Ishikawa (cell line): ENCODE results near the gene LY86.

Source experiments
- EGR1 ChIP-seq: IDR thresholded peaks from 2 replicates; pipeline ENCODE4 v1.6.1; 2012
- EP300 ChIP-seq: IDR thresholded peaks from 2 replicates; pipeline ENCODE4 v1.6.1; 2012; ENCODE audit warnings: borderline replicate concordance
- FOXM1 ChIP-seq: IDR thresholded peaks from 2 replicates; pipeline ENCODE4 v1.6.1; 2012; ENCODE audit warnings: low read depth, borderline replicate concordance
- RAD21 ChIP-seq: IDR thresholded peaks from 2 replicates; pipeline ENCODE4 v1.6.1; 2012; ENCODE audit warnings: low read depth
- TAF1 ChIP-seq: IDR thresholded peaks from 2 replicates; pipeline ENCODE4 v1.6.1; 2012; ENCODE audit warnings: low read depth, mild to moderate bottlenecking
- TCF12 ChIP-seq: IDR thresholded peaks from 2 replicates; pipeline ENCODE4 v1.6.1; 2012; ENCODE audit warnings: low read depth
- TEAD4 ChIP-seq: IDR thresholded peaks from 2 replicates; pipeline ENCODE4 v1.6.1; 2012
- TF ChIP-seq, protein P1 (sequence below): IDR thresholded peaks from 2 replicates; pipeline ENCODE4 v1.6.1; 2012; ENCODE audit warnings: low read depth, mild to moderate bottlenecking

DNA sequence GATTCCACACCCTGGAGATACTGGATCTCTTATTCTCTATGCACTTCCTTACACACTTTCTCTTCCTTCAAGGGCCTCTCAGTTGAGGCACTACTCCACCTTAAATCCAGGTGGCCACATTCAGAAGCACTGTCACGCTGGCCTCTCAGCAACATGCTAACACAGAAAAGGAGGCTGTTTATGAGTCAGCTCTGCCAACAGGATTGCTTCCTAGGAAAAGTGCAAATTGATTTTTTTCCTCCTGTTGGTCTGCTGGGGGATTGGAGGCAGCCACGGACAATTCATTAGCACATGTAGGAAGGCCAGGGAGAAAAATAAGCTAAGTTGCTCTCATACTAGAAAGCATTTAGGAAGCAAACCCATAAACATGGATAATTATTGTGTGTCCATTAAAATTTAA lies 20.9 kb downstream of the LY86 start:
- TF ChIP-seq TAF1 (no peak), TEAD4 (no peak), RAD21 (no peak), FOXM1 (no peak), EP300 (no peak), TCF12 (no peak), EGR1 (no peak)
- TF ChIP-seq, protein P1, sequence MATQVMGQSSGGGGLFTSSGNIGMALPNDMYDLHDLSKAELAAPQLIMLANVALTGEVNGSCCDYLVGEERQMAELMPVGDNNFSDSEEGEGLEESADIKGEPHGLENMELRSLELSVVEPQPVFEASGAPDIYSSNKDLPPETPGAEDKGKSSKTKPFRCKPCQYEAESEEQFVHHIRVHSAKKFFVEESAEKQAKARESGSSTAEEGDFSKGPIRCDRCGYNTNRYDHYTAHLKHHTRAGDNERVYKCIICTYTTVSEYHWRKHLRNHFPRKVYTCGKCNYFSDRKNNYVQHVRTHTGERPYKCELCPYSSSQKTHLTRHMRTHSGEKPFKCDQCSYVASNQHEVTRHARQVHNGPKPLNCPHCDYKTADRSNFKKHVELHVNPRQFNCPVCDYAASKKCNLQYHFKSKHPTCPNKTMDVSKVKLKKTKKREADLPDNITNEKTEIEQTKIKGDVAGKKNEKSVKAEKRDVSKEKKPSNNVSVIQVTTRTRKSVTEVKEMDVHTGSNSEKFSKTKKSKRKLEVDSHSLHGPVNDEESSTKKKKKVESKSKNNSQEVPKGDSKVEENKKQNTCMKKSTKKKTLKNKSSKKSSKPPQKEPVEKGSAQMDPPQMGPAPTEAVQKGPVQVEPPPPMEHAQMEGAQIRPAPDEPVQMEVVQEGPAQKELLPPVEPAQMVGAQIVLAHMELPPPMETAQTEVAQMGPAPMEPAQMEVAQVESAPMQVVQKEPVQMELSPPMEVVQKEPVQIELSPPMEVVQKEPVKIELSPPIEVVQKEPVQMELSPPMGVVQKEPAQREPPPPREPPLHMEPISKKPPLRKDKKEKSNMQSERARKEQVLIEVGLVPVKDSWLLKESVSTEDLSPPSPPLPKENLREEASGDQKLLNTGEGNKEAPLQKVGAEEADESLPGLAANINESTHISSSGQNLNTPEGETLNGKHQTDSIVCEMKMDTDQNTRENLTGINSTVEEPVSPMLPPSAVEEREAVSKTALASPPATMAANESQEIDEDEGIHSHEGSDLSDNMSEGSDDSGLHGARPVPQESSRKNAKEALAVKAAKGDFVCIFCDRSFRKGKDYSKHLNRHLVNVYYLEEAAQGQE, result no peak
